Thyroid gland (tissue), 4 donors: ENCODE data around the gene FOXA1. TPM values are rescaled to one million over a fixed set of nuclear protein-coding genes. Genes with fewer than 3 reads are reported as not detected.

Experiments
- DNase-seq, 2 donors: peaks; one replicate each; pipeline ENCODE4 v3.0.0-alpha.2; 2019
- H3K27ac ChIP-seq, 3 donors: fragments of 200-600 bp; sonication (generic); 1 replicate in 2 of 3; 2 replicates in 1 of 3; pipeline ENCODE4 v1.5.1; 2016 to 2019; ENCODE audit warnings: mild to moderate bottlenecking in 1 of 3, moderate library complexity in 1 of 3
- H3K27me3 ChIP-seq: fragments of 200-600 bp; sonication (generic); one replicate; pipeline ENCODE4 v1.5.1; 2019
- H3K36me3 ChIP-seq, 2 donors: fragments of 200-600 bp; sonication (generic); one replicate each; pipeline ENCODE4 v1.5.1; 2016 to 2019
- H3K4me1 ChIP-seq, 2 donors: fragments of 200-600 bp; sonication (generic); one replicate each; pipeline ENCODE4 v1.5.1; 2017 to 2019
- H3K4me3 ChIP-seq, 3 donors: fragments of 200-600 bp; sonication (generic); replicated peaks in 1 of 3; 1 replicate in 2 of 3; 2 replicates in 1 of 3; pipeline ENCODE4 v1.5.1; 2016; ENCODE audit warnings: mild to moderate bottlenecking in 1 of 3
- H3K9me3 ChIP-seq: fragments of 200-600 bp; sonication (generic); one replicate; pipeline ENCODE4 v1.5.1; 2017
- CTCF ChIP-seq, 6 experiments: fragments of 200-600 bp in 3 of 6; fragments of 450-650 bp in 3 of 6; sonication (generic) in 3 of 6; IDR thresholded peaks; one replicate each; pipeline ENCODE4 v1.5.1; 2016 to 2019; ENCODE audit warnings: antibody characterized with exemption in 6 of 6, mild to moderate bottlenecking in 2 of 6, inconsistent platforms in 1 of 6, moderate library complexity in 1 of 6
- POLR2A ChIP-seq, 2 donors: fragments of 450-650 bp; IDR thresholded peaks; one replicate each; pipeline ENCODE4 v1.6.1; 2017; ENCODE audit warnings: antibody characterized with exemption in 2 of 2, mild to moderate bottlenecking in 2 of 2, moderate library complexity in 1 of 2
- WGBS, 2 donors: methylation state at CpG; one replicate each; pipeline ENCODE4 v1.1.5; 2017; 5-methylcytosine and 5-hydroxymethylcytosine counted together
- intact Hi-C: fragments of 100-400 bp; cut with DNase I; formaldehyde crosslinking; loops from one replicate; pipeline ENCODE4 v1.15.1; 2023
- total RNA-seq, 4 donors: library from RNA; depleted of rRNA; stranded (reverse); fragments of >200 nt; gene quantifications; one replicate each; pipeline ENCODE4 v1.2.3, GENCODE V29; 2016

Gene FOXA1
- total RNA-seq, 4 donors from 2014 or later, result 0.92 to 0.93 TPM; not detected in 2

GRCh38 chr14:37622231-37622923, 27.3 kb upstream of the FOXA1 start:
- WGBS, 2 donors, result 15 to 16% methylated on average over 25 to 26 of the region's 81 CpGs
- peaks cover 0 to 6% of the 10 kb centered on the region in 2 donors for H3K4me1 ChIP-seq
- H3K4me3 ChIP-seq, result no peak overlapping the region
- TF ChIP-seq POLR2A (IDR thresholded peaks at IDR 0.05), result no peak
- no peaks in the 10 kb centered on the region for H3K27me3 ChIP-seq
- intact Hi-C loops, result no loop called here
- no peaks in the 10 kb centered on the region for H3K9me3 ChIP-seq
- no peak overlapping the region for H3K27ac ChIP-seq
- no peaks in the 10 kb centered on the region for H3K36me3 ChIP-seq
- DNase-seq, result no peak

- intact Hi-C loops, result no loop called here
- no peak for TF ChIP-seq POLR2A (IDR thresholded peaks at IDR 0.05)
- no peak for TF ChIP-seq CTCF (IDR thresholded peaks at IDR 0.05)
- no peak overlapping the region for H3K27ac ChIP-seq
- H3K9me3 ChIP-seq, result no peaks in the 10 kb centered on the region
- H3K27me3 ChIP-seq, result no peaks in the 10 kb centered on the region
- no peaks in the 10 kb centered on the region for H3K36me3 ChIP-seq
- H3K4me3 ChIP-seq, result no peak overlapping the region
- no peak for DNase-seq
- H3K4me1 ChIP-seq, result peaks cover 0 to 6% of the 10 kb centered on the region in 2 donors
These were observed 25.8 kb upstream of the FOXA1 start for GRCh38 chr14:37620856-37621255.

GRCh38 chr14:37618498-37619028, 23.5 kb upstream of the FOXA1 start:
- H3K4me1 ChIP-seq, result peaks cover 0 to 6% of the 10 kb centered on the region in 2 donors
- no peak overlapping the region for H3K27ac ChIP-seq
- WGBS, 2 donors, result 47 to 54% methylated on average over 1 of the region's 1 CpG
- intact Hi-C loops, result no loop called here
- no peak for TF ChIP-seq POLR2A (IDR thresholded peaks at IDR 0.05)
- no peak for TF ChIP-seq CTCF (IDR thresholded peaks at IDR 0.05)
- DNase-seq, result no peak
- H3K9me3 ChIP-seq, result no peaks in the 10 kb centered on the region
- no peak overlapping the region for H3K4me3 ChIP-seq
- no peaks in the 10 kb centered on the region for H3K27me3 ChIP-seq
- H3K36me3 ChIP-seq, result no peaks in the 10 kb centered on the region

DNA sequence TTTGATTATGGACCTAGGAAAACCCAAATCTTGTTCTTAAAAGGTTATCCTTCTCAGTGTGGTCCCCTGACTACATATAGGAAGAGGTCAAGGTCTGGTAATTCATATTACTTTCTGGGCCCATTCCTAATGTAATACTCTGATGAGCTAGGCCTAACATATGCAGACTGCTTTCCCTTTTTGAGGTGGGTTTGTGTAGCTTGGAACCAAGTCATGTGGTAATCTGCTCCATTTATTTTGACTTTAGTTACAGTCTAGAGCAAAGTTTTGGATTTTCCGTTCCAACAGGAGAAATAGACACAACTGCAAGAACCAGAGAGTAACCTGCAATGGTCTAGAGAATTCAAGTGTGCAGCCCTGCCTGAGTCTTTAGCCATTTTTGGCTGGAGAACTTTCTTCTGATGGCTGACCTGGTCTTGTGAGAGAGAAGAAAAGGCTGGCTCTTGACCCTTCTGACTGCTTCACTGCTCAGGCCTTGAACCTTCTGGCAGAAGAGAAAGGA, 22.9 kb upstream of the FOXA1 start:
- Histone ChIP-seq H3K27me3 (no peaks in the 10 kb centered on the region), H3K4me1 (peaks cover 0 to 6% of the 10 kb centered on the region in 2 donors), H3K27ac (no peak overlapping the region), H3K36me3 (no peaks in the 10 kb centered on the region), H3K4me3 (no peak overlapping the region), H3K9me3 (no peaks in the 10 kb centered on the region)
- intact Hi-C loops, result no loop called here
- WGBS, 2 donors, result 92 to 100% methylated on average over 1 of the region's 1 CpG
- no peak for DNase-seq
- TF ChIP-seq CTCF (IDR thresholded peaks at IDR 0.05), result no peak
- no peak for TF ChIP-seq POLR2A (IDR thresholded peaks at IDR 0.05)

DNA sequence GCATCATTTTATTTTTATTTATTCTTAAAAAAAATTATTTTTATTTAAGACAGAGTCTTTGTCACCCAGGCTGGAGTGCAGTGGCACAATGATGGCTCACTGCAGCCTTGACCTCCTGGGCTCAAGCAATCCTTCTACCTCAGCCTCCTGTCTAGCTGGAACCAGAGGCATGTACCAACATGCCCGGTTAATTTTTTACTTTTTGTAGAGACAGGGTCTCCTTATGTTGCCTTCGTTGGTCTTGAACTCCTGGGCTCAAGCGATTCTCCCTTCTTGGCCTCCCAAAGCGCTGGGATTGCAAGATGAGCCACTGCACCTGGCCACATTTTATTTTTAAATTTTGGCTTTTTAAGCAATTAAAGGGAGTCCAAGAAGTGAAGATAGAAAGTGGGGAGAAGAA, 21.8 kb upstream of the FOXA1 start:
- DNase-seq, result no peak
- Histone ChIP-seq H3K36me3 (no peaks in the 10 kb centered on the region), H3K4me3 (no peak overlapping the region), H3K27me3 (no peaks in the 10 kb centered on the region), H3K27ac (no peak overlapping the region), H3K9me3 (no peaks in the 10 kb centered on the region), H3K4me1 (no peaks in the 10 kb centered on the region)
- WGBS, 2 donors, result 94 to 96% methylated on average over 4 of the region's 4 CpGs
- TF ChIP-seq CTCF (IDR thresholded peaks at IDR 0.05), result no peak
- TF ChIP-seq POLR2A (IDR thresholded peaks at IDR 0.05), result no peak
- intact Hi-C loops, result no loop called here
